Effector memory CD8-positive, alpha-beta T cell (primary cell): Measurements from ENCODE around the gene ARSD.
"Not testable (repeated sequence)": the region's sequence is repeated elsewhere in the genome, so short reads cannot be mapped to it uniquely, and the experiment has no call there.

Experiments used
- ATAC-seq: fragments of 150-1000 bp; cut with Tn5 transposase; replicated peaks from 2 replicates; pipeline ENCODE4 v1.10.0; 2021; ENCODE audit warnings: mild to moderate bottlenecking, moderate library complexity
- DNase-seq, 3 experiments: peaks; one replicate each; pipeline ENCODE4 v3.0.0; 2021
- H3K27ac Mint-ChIP-seq, 2 donors: one replicate each; pipeline ENCODE4 v1.8.0; 2022; ENCODE audit warnings: mild to moderate bottlenecking in 2 of 2, mixed read lengths in 2 of 2, moderate library complexity in 2 of 2
- H3K27me3 Mint-ChIP-seq, 2 donors: one replicate each; pipeline ENCODE4 v1.8.0; 2022; ENCODE audit warnings: mixed read lengths in 2 of 2
- H3K36me3 Mint-ChIP-seq: one replicate; pipeline ENCODE4 v1.8.0; 2022; ENCODE audit warnings: mild to moderate bottlenecking, moderate library complexity, mixed read lengths; ENCODE audit not compliant: insufficient read depth
- H3K4me1 Mint-ChIP-seq, 2 donors: one replicate each; pipeline ENCODE4 v1.8.0; 2022; ENCODE audit warnings: low read depth in 2 of 2, mixed read lengths in 2 of 2
- H3K4me3 Mint-ChIP-seq, 2 donors: one replicate each; pipeline ENCODE4 v1.8.0; 2022; ENCODE audit warnings: mild to moderate bottlenecking in 2 of 2, mixed read lengths in 2 of 2, moderate library complexity in 2 of 2
- H3K9me3 Mint-ChIP-seq, 2 donors: one replicate each; pipeline ENCODE4 v1.8.0; 2022; ENCODE audit warnings: mixed read lengths in 2 of 2

Gene ARSD

DNA sequence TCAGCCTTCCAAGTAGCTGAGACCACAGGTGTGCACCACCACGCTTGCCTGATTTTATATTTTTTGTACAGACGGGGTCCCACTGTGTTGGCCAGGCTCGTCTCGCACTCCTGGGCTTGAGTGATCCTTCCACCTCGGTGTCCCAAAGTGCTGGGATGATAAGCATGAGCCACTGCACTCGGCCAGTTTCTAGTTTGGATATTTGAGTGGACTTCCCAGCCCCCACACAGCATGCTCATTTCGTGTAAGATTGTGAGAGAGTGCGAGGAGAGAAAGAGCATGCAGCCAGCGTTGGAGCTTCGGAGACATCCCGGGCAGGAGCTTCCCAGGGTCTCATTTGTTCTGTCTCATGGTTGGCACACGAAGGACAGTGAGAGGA, 31.8 kb downstream of the ARSD start:
- H3K36me3 Mint-ChIP-seq, result no peaks in the 10 kb centered on the region
- H3K27ac Mint-ChIP-seq, result peak overlapping the region; percentile 57 to 88
- H3K4me1 Mint-ChIP-seq, result peaks cover 9 to 11% of the 10 kb centered on the region in 2 donors
- H3K27me3 Mint-ChIP-seq, result no peaks in the 10 kb centered on the region
- DNase-seq, result no peak
- ATAC-seq, result no peak
- H3K4me3 Mint-ChIP-seq, result peak overlapping the region; percentile 49 to 51
- no peaks in the 10 kb centered on the region for H3K9me3 Mint-ChIP-seq

DNA sequence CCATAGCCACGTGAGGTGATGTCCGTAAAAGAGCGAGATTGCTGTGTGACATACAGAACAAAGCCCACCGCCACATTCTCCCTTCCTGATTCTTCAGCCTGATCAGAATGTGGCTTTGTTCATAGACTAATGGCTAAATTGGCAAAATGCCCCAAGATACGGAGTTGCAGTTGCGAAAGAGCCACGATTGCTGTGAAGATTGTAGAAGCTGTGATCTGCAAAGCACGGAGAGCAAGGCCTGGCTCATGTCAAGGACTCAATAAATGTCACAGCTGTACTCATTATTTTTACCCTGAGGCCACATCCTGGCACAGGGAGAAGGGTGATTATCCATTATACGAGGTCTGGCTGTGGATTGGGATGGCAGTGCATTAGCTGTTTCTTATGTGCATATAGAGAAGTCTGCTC, 34.2 kb downstream of the ARSD start:
- Mint-ChIP-seq H3K4me3 (no peak overlapping the region), H3K4me1 (peaks cover 9 to 13% of the 10 kb centered on the region in 2 donors), H3K9me3 (no peaks in the 10 kb centered on the region), H3K27me3 (no peaks in the 10 kb centered on the region), H3K27ac (no peak overlapping the region), H3K36me3 (no peaks in the 10 kb centered on the region)
- ATAC-seq, result no peak
- DNase-seq, result no peak

DNA sequence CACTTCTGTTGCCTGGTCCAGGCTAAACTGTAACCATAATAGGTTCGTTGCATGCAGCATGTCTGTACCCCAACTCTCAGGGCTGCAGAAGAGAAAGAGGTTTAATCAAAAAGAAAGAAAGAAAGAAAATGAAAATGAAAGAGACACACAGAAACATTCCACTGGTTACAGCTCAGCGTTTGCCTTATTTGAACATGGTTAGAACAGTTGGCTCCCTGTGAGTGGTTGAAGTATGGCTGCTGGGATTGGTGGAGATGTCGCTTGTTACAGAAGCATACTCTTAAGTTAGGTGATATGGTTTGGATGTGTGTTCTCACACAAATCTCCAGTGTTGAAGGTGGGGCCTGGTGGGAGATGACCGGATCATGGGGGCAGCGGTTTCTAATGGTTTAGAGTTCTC, 36.3 kb downstream of the ARSD start:
- DNase-seq, result no peak
- no peak overlapping the region for H3K4me3 Mint-ChIP-seq
- H3K27me3 Mint-ChIP-seq, result no peaks in the 10 kb centered on the region
- H3K9me3 Mint-ChIP-seq, result no peaks in the 10 kb centered on the region
- H3K36me3 Mint-ChIP-seq, result no peaks in the 10 kb centered on the region
- H3K27ac Mint-ChIP-seq, result no peak overlapping the region
- ATAC-seq, result no peak
- peaks cover 4 to 12% of the 10 kb centered on the region in 2 donors for H3K4me1 Mint-ChIP-seq

DNA sequence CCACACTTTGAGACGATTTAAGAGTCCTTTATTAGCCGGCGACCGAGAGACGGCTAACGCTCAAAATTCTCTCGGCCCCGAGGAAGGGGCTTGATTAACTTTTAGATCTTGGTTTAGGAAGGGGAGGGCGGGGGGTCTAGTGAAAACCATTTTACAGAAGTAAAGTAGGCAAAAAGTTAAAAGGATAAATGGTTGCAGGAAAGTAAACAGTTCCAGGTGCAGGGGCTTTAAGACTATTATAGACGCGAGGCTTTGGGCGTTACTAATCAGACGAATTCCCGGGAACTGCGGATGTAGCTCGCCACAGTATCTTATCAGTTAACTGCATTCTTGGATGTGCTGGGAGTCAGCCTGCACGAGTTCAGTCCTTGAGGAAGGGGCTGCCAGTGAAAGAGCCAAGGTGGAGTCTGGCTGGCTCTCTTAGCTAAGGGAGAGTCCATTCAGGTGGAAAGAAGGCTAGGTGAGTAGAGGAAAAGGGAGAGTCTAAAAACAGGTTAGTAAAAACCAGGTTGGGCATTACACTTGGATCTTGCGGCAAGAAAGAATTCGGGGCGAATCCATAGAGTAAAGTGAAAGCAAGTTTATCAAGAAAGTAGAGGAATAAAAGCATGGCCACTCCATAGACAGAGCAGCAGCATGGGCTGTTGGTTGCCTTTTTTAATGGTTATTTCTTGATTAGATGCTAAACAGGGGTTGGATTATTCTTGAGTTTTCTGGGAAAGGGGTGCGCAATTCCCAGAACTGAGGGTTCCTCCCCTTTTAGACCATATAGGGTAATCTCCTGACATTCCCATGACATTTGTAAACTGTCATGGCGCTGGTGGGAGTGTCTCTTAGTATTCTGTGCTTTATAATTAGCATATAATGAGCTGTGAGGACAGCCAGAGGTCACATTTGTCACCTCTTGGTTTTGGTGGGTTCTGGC, 38.3 kb downstream of the ARSD start:
- H3K27ac Mint-ChIP-seq, result peak overlapping the region in 1 of 2 donors; percentile 87
- peak overlapping the region in 1 of 2 donors; percentile 76 for H3K4me3 Mint-ChIP-seq
- not testable (repeated sequence) for H3K4me1 Mint-ChIP-seq

DNA sequence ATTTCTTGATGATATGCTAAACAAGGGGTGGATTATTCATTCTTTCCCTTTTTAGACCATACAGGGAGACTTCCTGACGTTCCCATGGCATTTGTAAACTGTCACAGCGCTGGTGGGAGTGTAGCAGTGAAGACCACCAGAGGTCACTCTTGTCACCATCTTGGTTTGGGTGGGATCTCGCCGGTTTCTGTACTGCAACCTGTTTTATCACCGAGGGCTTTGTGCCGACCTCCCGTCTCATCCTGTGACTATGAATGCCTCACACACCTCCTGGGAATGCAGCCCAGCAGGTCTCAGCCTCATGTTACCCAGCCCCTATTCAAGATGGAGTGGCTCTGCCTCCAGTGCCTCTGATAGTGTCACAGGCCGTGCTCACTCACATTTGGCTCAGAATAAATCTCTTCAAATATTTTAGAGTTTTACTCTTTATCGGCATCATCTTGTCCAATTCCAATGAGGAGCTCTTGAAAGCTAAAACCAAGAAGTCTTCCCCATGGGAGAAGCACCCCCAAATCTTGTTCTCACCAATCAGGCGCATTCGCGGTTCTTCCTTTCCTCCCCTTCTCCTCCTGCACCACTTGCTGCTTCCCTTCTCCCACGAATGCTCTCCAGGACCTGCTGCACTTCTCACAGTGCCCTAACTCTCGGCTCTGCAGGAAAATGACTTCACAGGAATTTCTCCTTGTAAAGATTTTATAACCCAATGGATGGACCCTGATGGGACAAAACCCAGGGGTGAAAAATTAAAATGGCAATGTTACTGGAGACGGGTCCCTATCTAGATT, 39.2 kb downstream of the ARSD start:
- Mint-ChIP-seq H3K4me3 (peak overlapping the region; percentile 76 to 79), H3K27ac (peak overlapping the region; percentile 59 to 87)
- not testable (repeated sequence) for H3K36me3 Mint-ChIP-seq, H3K4me1 Mint-ChIP-seq, ATAC-seq, H3K27me3 Mint-ChIP-seq, H3K9me3 Mint-ChIP-seq
- peak in 1 of 3 experiments; percentile 7 for DNase-seq

More for the DNA sequence above, 38.3 kb downstream of the ARSD start:
- not testable (repeated sequence) for H3K9me3 Mint-ChIP-seq, H3K27me3 Mint-ChIP-seq, ATAC-seq, DNase-seq, H3K36me3 Mint-ChIP-seq

DNA sequence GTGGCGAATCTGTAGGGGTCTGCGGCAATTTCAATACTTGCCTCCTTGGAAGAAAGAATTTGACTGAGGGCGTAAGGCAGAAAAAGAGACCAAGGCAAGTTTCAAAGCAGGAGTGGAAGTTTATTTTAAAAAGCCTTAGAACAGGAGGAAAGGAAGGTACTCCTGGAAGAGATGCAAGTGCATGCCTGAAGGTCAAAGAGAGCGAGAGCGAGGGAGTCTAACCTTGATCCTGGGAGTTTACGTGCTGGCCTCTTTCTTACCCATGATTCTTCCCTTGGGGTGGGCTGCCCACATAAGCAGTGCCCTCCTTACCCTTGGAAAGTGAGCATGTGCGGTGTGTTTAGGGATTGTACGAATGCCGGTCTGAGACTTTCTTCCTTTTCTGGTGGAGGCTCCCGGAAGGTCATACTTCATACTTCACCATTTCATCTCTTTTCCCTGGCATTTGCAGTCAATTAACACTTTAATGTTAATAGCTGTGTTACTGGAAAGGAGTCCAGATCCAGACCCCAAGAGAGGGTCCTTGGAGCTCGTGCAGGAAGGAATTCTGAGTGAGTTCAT, 40.0 kb downstream of the ARSD start:
- no peaks in the 10 kb centered on the region for H3K36me3 Mint-ChIP-seq
- no peaks in the 10 kb centered on the region for H3K9me3 Mint-ChIP-seq
- H3K4me3 Mint-ChIP-seq, result peak overlapping the region; percentile 76 to 79
- no peaks in the 10 kb centered on the region for H3K27me3 Mint-ChIP-seq
- peak overlapping the region; percentile 59 to 87 for H3K27ac Mint-ChIP-seq
- DNase-seq (no peak), ATAC-seq (no peak)
- H3K4me1 Mint-ChIP-seq, result peaks cover 0 to 7% of the 10 kb centered on the region in 2 donors

DNA sequence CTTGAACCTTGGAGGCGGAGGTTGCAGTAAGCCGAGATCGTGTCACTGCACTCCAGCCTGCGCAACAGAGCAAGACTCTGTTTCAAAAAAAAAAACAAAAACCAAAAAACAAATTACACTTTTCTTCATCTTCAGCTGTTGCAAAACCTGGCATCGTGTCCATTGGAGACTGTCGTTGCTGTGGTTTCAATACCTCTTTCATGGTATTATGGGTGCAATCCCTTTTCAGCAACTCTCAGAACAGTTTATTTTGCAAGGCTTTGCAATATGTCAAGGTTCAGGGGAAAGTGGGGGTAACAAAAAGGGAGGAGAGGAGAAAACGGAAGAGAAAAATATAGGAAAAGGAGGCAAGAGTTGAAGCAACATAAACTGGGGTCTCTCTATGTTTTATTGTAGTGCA, 40.8 kb downstream of the ARSD start:
- Mint-ChIP-seq H3K9me3 (no peaks in the 10 kb centered on the region), H3K4me3 (peak overlapping the region; percentile 76 to 79), H3K36me3 (no peaks in the 10 kb centered on the region), H3K4me1 (peaks cover 0 to 7% of the 10 kb centered on the region in 2 donors), H3K27me3 (no peaks in the 10 kb centered on the region), H3K27ac (no peak overlapping the region)
- ATAC-seq (no peak), DNase-seq (no peak)

DNA sequence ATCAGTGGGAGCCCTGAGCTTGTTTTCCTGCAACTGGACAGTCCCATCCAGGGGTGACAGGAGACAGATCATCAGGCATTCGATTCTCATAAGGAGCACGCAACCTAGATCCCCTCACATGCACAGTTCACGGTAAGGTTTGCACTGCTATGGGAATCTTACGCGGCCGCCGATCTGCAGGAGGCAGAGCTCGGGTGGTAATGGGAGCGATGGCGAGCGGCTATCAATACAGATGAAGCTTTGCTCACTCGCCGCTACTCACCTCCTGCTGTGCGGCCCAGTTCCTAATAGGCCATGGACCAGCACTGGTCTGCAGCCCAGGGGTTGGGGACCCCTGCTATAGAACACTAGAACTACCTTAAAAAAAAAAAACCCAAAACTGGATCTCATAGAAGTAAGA, 45.4 kb downstream of the ARSD start:
- H3K4me1 Mint-ChIP-seq, result no peaks in the 10 kb centered on the region
- ATAC-seq (no peak), DNase-seq (no peak)
- H3K27ac Mint-ChIP-seq, result no peak overlapping the region
- no peak overlapping the region for H3K4me3 Mint-ChIP-seq
- H3K36me3 Mint-ChIP-seq, result no peaks in the 10 kb centered on the region
- peaks cover 12 to 13% of the 10 kb centered on the region in 2 donors for H3K27me3 Mint-ChIP-seq
- no peaks in the 10 kb centered on the region for H3K9me3 Mint-ChIP-seq

DNA sequence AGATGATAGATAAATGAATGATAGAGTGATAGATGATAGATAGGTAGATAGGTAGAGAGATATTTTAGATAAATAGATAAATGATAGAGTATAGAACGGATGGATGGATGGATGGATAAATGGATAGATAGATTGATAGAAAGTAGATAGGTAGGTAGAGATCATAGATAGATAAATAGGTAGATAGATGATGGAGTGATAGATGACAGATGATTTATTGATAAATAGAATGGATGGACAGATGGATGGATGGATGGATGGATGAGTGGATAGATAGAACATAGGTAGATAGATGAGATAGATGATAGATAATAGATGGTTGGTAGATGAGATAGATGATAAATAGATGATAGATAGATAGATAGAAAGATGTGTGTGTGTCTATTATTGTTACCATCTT, 49.5 kb downstream of the ARSD start:
- H3K27ac Mint-ChIP-seq, result no peak overlapping the region
- no peaks in the 10 kb centered on the region for H3K36me3 Mint-ChIP-seq
- H3K27me3 Mint-ChIP-seq, result peaks cover 12 to 13% of the 10 kb centered on the region in 2 donors
- H3K4me1 Mint-ChIP-seq, result no peaks in the 10 kb centered on the region
- no peak overlapping the region for H3K4me3 Mint-ChIP-seq
- ATAC-seq, result no peak
- no peaks in the 10 kb centered on the region for H3K9me3 Mint-ChIP-seq
- DNase-seq, result no peak

DNA sequence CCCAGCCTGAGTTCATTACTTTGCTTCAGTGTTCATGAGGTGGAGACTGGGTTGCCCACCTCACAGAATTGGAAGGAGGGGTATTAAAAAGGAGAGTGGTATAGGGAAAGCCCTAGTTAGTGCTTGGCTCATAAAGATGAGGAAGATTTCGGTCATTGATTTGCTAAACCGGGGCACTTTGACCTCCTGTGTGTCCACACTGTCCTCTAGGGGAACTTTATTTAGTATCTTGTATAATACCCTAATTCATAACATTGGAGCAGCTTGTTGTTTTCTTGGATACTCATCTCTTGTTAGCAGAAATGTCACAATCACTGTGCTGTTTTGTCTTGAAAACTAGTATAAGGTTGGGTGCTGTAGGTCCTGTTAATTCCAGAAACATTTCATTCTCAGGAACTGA, 50.6 kb downstream of the ARSD start:
- Mint-ChIP-seq H3K4me1 (no peaks in the 10 kb centered on the region), H3K27ac (no peak overlapping the region), H3K4me3 (no peak overlapping the region), H3K36me3 (no peaks in the 10 kb centered on the region), H3K27me3 (peaks cover 12 to 20% of the 10 kb centered on the region in 2 donors), H3K9me3 (no peaks in the 10 kb centered on the region)
- no peak for ATAC-seq
- no peak for DNase-seq

DNA sequence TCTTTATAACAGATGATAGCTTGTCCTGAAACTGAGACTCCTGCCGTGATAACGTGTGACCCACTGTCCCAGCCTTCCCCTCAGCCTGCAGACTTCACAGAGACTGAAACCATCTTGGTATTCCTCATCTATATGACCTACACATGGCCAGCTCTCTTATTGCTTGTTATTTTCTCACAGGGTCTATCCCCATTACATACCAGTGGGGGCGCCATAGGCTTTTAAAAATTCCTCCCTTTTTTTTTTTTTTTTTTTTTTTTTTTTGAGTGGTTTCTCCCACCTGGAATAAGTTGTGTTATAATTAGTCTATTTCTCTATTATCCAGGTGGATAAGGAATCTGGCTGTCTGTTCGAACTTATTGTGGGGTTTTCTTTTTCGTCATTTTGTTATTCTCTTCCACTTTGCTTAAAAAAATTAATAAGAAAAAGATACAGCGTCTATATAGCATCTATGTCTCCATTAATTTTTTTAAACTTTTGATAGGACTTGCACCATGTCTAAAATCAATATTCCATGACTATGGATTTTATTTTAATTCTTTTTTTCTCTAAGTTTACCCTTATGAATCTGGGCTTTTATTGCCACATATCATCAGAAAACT, 53.2 kb downstream of the ARSD start:
- H3K27me3 Mint-ChIP-seq, result peaks cover 0 to 17% of the 10 kb centered on the region in 2 donors
- no peaks in the 10 kb centered on the region for H3K4me1 Mint-ChIP-seq
- H3K4me3 Mint-ChIP-seq, result no peak overlapping the region
- H3K36me3 Mint-ChIP-seq, result no peaks in the 10 kb centered on the region
- no peak overlapping the region for H3K27ac Mint-ChIP-seq
- DNase-seq, result no peak
- no peaks in the 10 kb centered on the region for H3K9me3 Mint-ChIP-seq
- ATAC-seq, result no peak

DNA sequence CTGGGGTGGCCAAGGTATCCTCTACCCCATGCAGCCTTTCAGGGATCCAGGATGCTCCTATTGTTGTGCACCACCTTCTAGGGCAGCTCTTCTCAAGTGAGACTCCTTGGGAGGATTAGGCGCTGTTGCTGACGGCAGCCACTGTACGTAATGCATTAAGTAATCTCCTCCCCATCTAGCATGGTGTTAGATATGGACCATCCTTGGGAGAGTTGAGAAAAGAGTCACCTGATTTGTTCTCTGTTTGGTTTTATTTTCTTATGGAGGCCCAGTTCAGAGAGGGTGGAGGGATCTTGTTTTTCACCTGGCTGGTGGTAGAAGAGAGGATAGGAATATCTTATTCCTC, 54.0 kb downstream of the ARSD start:
- Mint-ChIP-seq H3K4me1 (no peaks in the 10 kb centered on the region), H3K27ac (no peak overlapping the region), H3K36me3 (no peaks in the 10 kb centered on the region), H3K27me3 (peaks cover 0 to 17% of the 10 kb centered on the region in 2 donors), H3K9me3 (no peaks in the 10 kb centered on the region), H3K4me3 (no peak overlapping the region)
- ATAC-seq (no peak), DNase-seq (no peak)
